Measurements from ENCODE around the gene INSC. TPM values are rescaled to one million over a fixed set of nuclear protein-coding genes. Genes with fewer than 3 reads are reported as not detected.

INSC gene
- total RNA-seq, 2 experiments from 2014 or later: 0.74 to 1.4 TPM

GRCh38 chr11:15223318-15223717 lies 108.6 kb downstream of the INSC start:
- no peaks in the 10 kb centered on the region for H3K36me3 Mint-ChIP-seq (ENCODE audit: low read depth)
- DNase-seq: no peak
- H3K27ac Mint-ChIP-seq: no peak overlapping the region
- ChIA-PET CTCF (interaction anchor here (1.3 kb wide), 1 partner anchor 122 kb away, joined by 4 read pairs; no protein-coding TSS in a partner anchor), POLR2A (no interaction called here)
- no peaks in the 10 kb centered on the region for H3K27me3 Mint-ChIP-seq
- H3K4me1 Mint-ChIP-seq (ENCODE audit: low read depth): no peaks in the 10 kb centered on the region
- intact Hi-C loops (cut with micrococcal nuclease): no loop called here
- H3K9me3 Mint-ChIP-seq: no peaks in the 10 kb centered on the region
- no peak overlapping the region for H3K4me3 Mint-ChIP-seq
- ATAC-seq: no peak
- TF ChIP-seq, protein P1, sequence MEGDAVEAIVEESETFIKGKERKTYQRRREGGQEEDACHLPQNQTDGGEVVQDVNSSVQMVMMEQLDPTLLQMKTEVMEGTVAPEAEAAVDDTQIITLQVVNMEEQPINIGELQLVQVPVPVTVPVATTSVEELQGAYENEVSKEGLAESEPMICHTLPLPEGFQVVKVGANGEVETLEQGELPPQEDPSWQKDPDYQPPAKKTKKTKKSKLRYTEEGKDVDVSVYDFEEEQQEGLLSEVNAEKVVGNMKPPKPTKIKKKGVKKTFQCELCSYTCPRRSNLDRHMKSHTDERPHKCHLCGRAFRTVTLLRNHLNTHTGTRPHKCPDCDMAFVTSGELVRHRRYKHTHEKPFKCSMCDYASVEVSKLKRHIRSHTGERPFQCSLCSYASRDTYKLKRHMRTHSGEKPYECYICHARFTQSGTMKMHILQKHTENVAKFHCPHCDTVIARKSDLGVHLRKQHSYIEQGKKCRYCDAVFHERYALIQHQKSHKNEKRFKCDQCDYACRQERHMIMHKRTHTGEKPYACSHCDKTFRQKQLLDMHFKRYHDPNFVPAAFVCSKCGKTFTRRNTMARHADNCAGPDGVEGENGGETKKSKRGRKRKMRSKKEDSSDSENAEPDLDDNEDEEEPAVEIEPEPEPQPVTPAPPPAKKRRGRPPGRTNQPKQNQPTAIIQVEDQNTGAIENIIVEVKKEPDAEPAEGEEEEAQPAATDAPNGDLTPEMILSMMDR (IDR thresholded peaks at IDR 0.05): no peak

- ChIA-PET CTCF (interaction anchor here (1.1 to 1.2 kb wide), 2 partner anchors 8 to 219 kb away, joined by 3 to 4 read pairs; no protein-coding TSS in a partner anchor), POLR2A (interaction anchor here (0.6 kb wide), 1 partner anchor 1496 kb away, joined by 3 read pairs; no protein-coding TSS in a partner anchor)
- Mint-ChIP-seq H3K36me3 (ENCODE audit: low read depth) (no peaks in the 10 kb centered on the region), H3K9me3 (no peaks in the 10 kb centered on the region), H3K27ac (no peak overlapping the region), H3K4me3 (no peak overlapping the region), H3K4me1 (ENCODE audit: low read depth) (no peaks in the 10 kb centered on the region), H3K27me3 (no peaks in the 10 kb centered on the region)
- ATAC-seq (no peak), DNase-seq (no peak)
- TF ChIP-seq, protein P1 (IDR thresholded peaks at IDR 0.05): no peak
- intact Hi-C loops (cut with micrococcal nuclease): no loop called here
Observed at GRCh38 chr11:15224466-15224865, 109.7 kb downstream of the INSC start.

- ChIA-PET POLR2A (no interaction called here), CTCF (no interaction called here)
- H3K27me3 Mint-ChIP-seq: no peaks in the 10 kb centered on the region
- no peaks in the 10 kb centered on the region for H3K36me3 Mint-ChIP-seq (ENCODE audit: low read depth)
- no peaks in the 10 kb centered on the region for H3K9me3 Mint-ChIP-seq
- ATAC-seq: no peak
- no peak for DNase-seq
- TF ChIP-seq, protein P1 (IDR thresholded peaks at IDR 0.05): no peak
- no peaks in the 10 kb centered on the region for H3K4me1 Mint-ChIP-seq (ENCODE audit: low read depth)
- intact Hi-C loops (cut with micrococcal nuclease): no loop called here
- no peak overlapping the region for H3K4me3 Mint-ChIP-seq
- no peak overlapping the region for H3K27ac Mint-ChIP-seq
Observed at GRCh38 chr11:15227011-15227410, 112.3 kb downstream of the INSC start.

- H3K27ac Mint-ChIP-seq: no peak overlapping the region
Observed at GRCh38 chr11:15228331-15228849, 113.7 kb downstream of the INSC start.

GRCh38 chr11:15229069-15229468 lies 114.3 kb downstream of the INSC start:
- TF ChIP-seq, protein P1 (IDR thresholded peaks at IDR 0.05): no peak
- H3K27me3 Mint-ChIP-seq: peaks cover 3% of the 10 kb centered on the region
- DNase-seq (no peak), ATAC-seq (no peak)
- intact Hi-C loops (cut with micrococcal nuclease): no loop called here
- ChIA-PET POLR2A (no interaction called here), CTCF (no interaction called here)
- no peaks in the 10 kb centered on the region for H3K9me3 Mint-ChIP-seq
- no peak overlapping the region for H3K27ac Mint-ChIP-seq
- no peaks in the 10 kb centered on the region for H3K4me1 Mint-ChIP-seq (ENCODE audit: low read depth)
- no peaks in the 10 kb centered on the region for H3K36me3 Mint-ChIP-seq (ENCODE audit: low read depth)
- H3K4me3 Mint-ChIP-seq: no peak overlapping the region

More at GRCh38 chr11:15228331-15228849, 113.7 kb downstream of the INSC start:
- H3K36me3 Mint-ChIP-seq (ENCODE audit: low read depth): no peaks in the 10 kb centered on the region
- intact Hi-C loops (cut with micrococcal nuclease): no loop called here
- H3K9me3 Mint-ChIP-seq: no peaks in the 10 kb centered on the region
- POLR2A ChIA-PET: no interaction called here
- TF ChIP-seq, protein P1 (IDR thresholded peaks at IDR 0.05): no peak
- no peak for DNase-seq
- H3K4me3 Mint-ChIP-seq: no peak overlapping the region
- H3K4me1 Mint-ChIP-seq (ENCODE audit: low read depth): no peaks in the 10 kb centered on the region
- no peak for ATAC-seq
- CTCF ChIA-PET: no interaction called here
- no peaks in the 10 kb centered on the region for H3K27me3 Mint-ChIP-seq
